Measurements from ENCODE around the gene PLAC9.

The PLAC9 gene

GRCh38 chr10:80156216-80156615, 23.7 kb downstream of the PLAC9 start:
- in situ Hi-C loops (cut with MboI; ENCODE audit: low pct_unique_long_range_greater_than_20kb, low sequenced_read_pairs): loop anchor here (10.0 kb wide), 1 partner anchor 49 kb away; the partner anchor contains the start of gene ANXA11
- no peak for DNase-seq

- in situ Hi-C loops (cut with MboI; ENCODE audit: low pct_unique_long_range_greater_than_20kb, low sequenced_read_pairs): loop anchor here (10.0 kb wide), 1 partner anchor 47 kb away; the partner anchor contains the start of gene ANXA11
- no peak for DNase-seq
These were observed 25.0 kb downstream of the PLAC9 start for GRCh38 chr10:80157561-80157960.

DNA sequence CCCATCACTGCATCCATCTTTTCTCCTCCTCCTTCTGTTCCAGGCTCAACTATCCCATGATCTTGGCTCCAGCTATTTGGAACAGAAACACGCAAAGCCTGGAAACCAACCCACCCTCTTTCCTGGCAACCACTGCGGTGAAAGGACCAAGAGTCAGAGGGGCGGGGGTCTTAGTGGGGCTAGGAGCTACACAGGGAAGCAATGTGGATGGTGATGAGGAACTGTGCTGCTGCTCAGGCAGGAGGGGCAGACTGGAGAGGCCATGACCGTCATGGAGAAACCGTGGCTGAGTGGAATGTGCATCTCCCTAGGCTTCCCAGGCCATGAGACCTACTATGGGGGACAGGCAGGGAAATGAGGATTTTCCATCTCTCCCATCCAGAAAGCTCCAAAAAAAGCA, 25.6 kb downstream of the PLAC9 start:
- DNase-seq: no peak
- in situ Hi-C loops (cut with MboI; ENCODE audit: low pct_unique_long_range_greater_than_20kb, low sequenced_read_pairs): loop anchor here (10.0 kb wide), 1 partner anchor 47 kb away; the partner anchor contains the start of gene ANXA11

- DNase-seq: peak; percentile 95
- in situ Hi-C loops (cut with MboI; ENCODE audit: low pct_unique_long_range_greater_than_20kb, low sequenced_read_pairs): loop anchor here (10.0 kb wide), 1 partner anchor 46 kb away; the partner anchor contains the start of gene ANXA11
These were observed 26.1 kb downstream of the PLAC9 start for GRCh38 chr10:80158598-80159127.

- in situ Hi-C loops (cut with MboI; ENCODE audit: low pct_unique_long_range_greater_than_20kb, low sequenced_read_pairs): loop anchor here (10.0 kb wide), 1 partner anchor 45 kb away; the partner anchor contains the start of gene ANXA11
- no peak for DNase-seq
These were observed 26.8 kb downstream of the PLAC9 start for GRCh38 chr10:80159166-80159873.

GRCh38 chr10:80160361-80161320, 28.1 kb downstream of the PLAC9 start:
- in situ Hi-C loops (cut with MboI; ENCODE audit: low pct_unique_long_range_greater_than_20kb, low sequenced_read_pairs): no loop called here

GRCh38 chr10:80161321-80162083, 29.0 kb downstream of the PLAC9 start:
- DNase-seq: no peak
- in situ Hi-C loops (cut with MboI; ENCODE audit: low pct_unique_long_range_greater_than_20kb, low sequenced_read_pairs): no loop called here

More at GRCh38 chr10:80160361-80161320, 28.1 kb downstream of the PLAC9 start:
- DNase-seq: no peak

DNA sequence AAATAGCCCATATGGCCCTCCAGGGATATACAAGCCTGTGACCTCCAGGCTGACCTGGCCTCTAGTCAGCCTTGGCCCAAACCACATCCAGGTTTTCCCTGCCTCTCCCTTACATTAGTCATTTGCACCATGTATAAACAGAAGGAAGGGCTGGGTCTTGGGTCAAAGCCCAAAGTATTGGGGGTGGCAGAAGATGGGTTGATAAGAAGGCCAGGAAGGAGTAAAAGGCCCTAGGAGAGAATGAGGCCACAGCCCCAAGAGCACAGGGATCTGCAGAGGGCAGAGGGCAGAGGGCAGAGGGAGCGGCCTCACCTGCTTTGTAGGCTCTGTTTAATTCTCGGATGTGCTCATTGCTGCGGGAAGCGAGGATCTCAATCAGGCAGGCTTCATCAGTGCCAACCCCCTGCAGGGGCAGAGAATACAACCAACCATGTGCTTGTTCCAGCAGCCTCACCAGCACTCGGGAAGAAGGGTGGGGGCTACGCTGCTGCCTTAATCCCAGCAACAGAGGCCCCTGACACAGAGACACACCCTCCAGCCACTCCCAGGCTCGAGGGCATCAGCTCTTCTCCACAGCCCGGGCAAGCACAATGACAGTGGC, 31.3 kb downstream of the PLAC9 start:
- in situ Hi-C loops (cut with MboI; ENCODE audit: low pct_unique_long_range_greater_than_20kb, low sequenced_read_pairs): no loop called here
- DNase-seq: no peak

- DNase-seq: no peak
- in situ Hi-C loops (cut with MboI; ENCODE audit: low pct_unique_long_range_greater_than_20kb, low sequenced_read_pairs): no loop called here
These were observed 32.1 kb downstream of the PLAC9 start for GRCh38 chr10:80164596-80164995.

DNA sequence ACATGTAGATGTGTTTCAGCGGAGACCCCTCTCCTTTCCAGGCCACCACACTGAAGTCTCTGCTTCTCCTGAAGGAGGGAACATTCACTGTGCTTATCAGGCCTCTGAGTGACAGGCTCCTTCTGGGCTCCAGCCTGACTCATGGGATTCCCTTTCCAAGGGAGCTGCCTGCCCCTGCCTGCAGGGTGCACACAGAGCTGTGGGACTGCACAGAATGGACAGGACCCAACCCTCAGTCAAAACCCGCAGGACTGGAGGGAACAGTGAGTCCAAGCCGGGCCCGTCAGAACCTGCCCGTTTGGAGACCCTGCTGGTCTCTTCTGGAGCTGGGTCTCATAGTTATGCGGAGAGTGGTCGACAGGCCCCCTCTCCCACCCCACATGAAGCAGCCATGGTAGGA, 32.6 kb downstream of the PLAC9 start:
- no peak for DNase-seq
- in situ Hi-C loops (cut with MboI; ENCODE audit: low pct_unique_long_range_greater_than_20kb, low sequenced_read_pairs): no loop called here

DNA sequence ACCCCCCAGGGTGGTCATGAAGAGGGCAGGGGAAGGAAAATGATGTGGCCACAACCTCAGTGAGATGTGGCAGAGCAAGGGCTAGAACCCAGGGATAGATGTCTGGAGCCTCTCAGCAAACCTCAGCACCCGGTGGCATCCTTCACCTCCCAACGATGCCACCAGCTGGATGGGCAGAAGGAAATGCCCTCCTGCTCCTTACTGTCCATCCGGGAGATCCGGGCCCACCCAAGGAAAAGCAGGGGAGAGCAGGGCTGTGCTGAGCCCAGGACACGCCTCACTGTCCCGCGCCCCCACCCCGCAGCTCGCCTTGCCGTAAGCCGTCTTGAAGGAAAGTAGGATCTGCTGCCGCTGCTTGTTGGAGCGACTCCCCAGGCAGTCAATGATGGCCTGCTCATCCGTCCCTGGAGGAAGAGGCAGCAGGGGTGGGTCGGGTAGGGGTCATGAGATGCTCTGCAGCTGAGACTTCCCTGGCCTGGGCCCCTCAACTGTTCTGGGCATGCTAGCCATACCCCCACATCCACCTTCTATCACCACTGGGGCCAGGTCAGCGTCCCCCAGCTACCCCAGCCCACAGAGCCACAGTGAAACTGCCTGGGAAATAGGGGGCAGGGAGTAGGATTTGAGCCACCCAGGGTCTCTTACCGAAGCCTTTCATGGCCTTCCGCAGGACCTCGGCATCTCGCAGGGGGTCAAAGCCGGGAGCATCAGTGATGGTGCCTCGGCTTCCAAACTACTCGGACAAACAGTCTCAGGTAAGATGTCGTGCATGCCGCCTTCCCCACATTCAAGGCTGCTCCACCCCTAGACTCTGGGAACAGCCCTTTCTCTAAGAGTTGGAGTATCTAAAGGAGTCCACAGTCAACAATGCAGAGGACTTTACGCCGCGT, 34.3 kb downstream of the PLAC9 start:
- in situ Hi-C loops (cut with MboI; ENCODE audit: low pct_unique_long_range_greater_than_20kb, low sequenced_read_pairs): no loop called here
- DNase-seq: no peak

DNA sequence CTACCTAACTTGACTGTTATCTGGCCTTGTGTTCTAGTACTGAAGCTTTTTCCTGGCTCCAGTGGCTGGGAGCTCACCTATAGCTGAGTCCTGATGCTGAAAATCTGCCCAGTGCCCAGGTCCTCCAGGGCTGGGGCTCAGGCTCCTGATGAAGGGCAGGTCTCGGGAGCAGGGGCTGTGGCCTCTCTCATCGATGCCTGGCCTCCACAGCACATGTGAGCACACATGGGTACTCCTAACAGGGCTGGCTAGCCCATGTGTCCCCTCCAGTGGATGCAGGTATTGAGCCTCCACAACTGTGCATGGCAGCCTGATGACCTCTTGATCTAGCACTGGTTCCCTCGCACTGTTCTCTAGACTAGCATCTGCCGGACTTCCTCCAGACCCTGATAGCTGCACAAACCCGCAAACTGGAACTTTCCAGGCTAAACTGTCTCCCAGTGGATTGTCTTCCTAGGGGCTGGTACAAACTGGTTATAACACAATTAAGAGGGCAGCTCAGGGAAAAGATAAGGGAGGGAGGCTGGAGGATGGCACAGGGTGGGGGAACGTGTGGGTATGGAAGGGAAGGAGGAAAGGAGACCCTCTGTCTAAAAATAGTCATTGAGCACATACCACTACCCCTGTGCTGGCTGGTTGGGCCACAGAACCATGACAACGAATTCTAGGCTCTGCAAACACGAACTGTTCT, 35.1 kb downstream of the PLAC9 start:
- no peak for DNase-seq
- in situ Hi-C loops (cut with MboI; ENCODE audit: low pct_unique_long_range_greater_than_20kb, low sequenced_read_pairs): no loop called here

DNA sequence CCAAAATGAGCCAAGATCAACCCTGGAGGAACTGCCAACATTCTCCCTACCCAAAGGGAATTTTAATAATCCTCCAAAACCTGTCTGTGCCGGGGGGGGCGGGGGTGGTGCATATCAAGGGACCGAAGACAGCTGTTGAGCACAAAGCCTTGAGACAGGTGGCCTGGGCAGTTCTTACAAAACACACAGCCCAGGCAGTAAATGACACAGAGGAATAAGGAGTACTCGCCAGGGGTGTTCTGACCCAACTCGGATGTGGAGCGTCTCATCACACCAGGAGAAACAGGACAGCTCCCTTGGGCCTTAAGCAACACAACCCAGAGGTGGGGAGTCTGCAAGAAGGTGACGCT, 35.6 kb downstream of the PLAC9 start:
- no peak for DNase-seq
- in situ Hi-C loops (cut with MboI; ENCODE audit: low pct_unique_long_range_greater_than_20kb, low sequenced_read_pairs): no loop called here

DNA sequence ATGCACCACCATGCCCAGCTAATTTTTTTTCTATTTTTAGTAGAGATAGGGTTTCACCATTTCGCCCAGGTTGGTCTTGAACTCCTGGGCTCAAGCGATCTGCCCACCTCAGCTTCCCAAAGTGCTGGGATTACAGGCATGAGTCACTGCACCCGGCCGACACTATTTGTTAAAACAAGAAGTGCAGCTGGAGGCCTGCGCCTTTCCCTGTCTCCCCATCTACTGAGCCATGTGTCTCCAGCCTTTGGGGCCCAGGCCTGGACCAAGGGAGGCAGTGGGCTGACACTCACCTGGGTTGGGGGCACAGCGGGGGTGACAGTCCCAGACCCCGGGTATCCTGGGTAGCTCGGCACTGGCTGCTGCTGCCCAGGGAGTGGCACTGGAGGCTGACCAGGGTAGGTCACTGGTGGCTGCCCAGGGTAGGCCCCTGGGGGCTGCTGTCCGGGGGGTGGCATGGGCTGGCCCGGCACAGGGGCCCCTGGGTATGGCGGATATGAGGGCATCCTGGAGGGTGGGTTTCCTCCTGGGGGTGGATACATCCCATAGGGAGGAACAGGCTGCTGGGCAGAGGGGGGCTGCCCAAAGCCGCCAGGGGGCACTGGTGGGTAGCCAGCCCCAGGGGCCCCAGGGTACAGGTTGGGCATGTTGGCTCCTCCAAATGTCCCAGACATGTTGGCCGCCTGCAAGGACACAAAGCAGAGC, 36.3 kb downstream of the PLAC9 start:
- in situ Hi-C loops (cut with MboI; ENCODE audit: low pct_unique_long_range_greater_than_20kb, low sequenced_read_pairs): no loop called here
- no peak for DNase-seq

- in situ Hi-C loops (cut with MboI; ENCODE audit: low pct_unique_long_range_greater_than_20kb, low sequenced_read_pairs): no loop called here
- DNase-seq: no peak
These were observed 37.5 kb downstream of the PLAC9 start for GRCh38 chr10:80170026-80170425.

DNA sequence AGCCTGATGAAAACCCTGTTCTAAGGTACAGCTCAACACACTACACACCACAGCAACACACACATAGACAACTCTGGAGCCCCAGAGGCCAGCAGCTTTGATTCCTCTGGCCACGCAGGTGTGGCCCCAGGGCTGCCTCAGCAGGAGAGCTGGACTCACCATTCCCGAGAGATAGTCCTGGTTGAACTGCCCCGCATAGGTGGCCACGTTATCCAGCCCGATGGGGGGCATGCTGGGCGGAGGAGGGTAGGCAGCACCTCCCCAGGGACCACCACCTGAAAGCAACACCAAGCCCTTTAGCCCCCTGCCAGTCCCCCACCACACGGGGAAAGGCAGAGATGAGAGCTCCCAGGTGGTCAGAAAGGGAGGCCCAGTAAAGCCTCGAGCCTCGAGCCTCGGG, 38.1 kb downstream of the PLAC9 start:
- no peak for DNase-seq
- in situ Hi-C loops (cut with MboI; ENCODE audit: low pct_unique_long_range_greater_than_20kb, low sequenced_read_pairs): no loop called here

DNA sequence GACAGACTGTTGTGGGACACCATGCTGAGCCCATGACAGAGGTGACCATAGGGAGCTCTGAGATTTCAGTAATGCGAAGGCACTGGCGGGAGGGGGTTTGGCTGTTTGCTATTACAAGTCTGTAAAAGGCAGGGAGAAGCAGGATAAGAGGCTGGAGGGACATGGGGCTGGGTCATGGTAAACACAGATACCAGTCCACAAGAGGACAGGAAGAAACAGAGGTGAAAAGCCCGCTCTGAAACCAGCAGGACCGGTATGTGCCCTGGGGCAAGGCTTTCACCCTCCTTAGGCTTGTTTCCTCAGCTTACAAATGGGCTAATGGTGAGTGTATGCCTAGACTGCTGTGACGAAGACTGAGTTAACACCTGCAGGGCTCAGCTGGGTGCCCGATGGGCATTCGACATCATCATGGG, 38.7 kb downstream of the PLAC9 start:
- in situ Hi-C loops (cut with MboI; ENCODE audit: low pct_unique_long_range_greater_than_20kb, low sequenced_read_pairs): no loop called here
- DNase-seq: no peak
